ENCODE data around the gene NRN1L. TPM values are rescaled to one million over a fixed set of nuclear protein-coding genes. Genes with fewer than 3 reads are reported as not detected.
A peak's percentile ranks its signal among the peaks of the same experiment; 100 is the strongest.
"Not testable (repeated sequence)": the region's sequence is repeated elsewhere in the genome, so short reads cannot be mapped to it uniquely, and the experiment has no call there.

NRN1L gene
- 1.0 TPM in 1 of 2 replicates, not detected in the other for total RNA-seq
- long read RNA-seq: 0 reads

DNA sequence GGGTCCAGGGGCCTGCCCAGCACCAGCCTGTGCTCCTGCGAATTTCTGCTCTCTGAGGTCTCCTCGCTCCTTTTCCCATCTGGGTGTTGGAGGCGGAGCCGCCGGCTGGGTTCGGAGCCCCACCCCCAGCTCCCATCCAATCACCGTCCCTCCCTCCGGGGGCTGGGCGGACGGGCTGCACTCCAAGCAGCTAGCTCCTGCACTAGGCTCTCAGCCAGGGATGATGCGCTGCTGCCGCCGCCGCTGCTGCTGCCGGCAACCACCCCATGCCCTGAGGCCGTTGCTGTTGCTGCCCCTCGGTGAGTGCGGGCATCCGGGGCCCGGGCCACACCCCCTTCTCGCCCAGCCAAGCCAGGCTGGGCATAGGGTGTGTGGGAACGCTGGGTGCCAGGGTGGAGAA is at the start of gene NRN1L:
NRN1L (plus strand) TSS at position 202 of the 400 bp plus-strand sequence; CDS start at position 221, 19 bp downstream.
- Mint-ChIP-seq H3K9me3 (no peaks in the 10 kb centered on the region), H3K4me3 (no peak within 1 kb of the TSS), H3K4me1 (peaks cover 5% of the 10 kb centered on the region), H3K27me3 (ENCODE audit: low read depth) (no peaks in the 10 kb centered on the region), H3K36me3 (ENCODE audit: low read depth) (peaks cover 5% of the 10 kb centered on the region), H3K27ac (ENCODE audit: unreplicated experiment) (no peak within 1 kb of the TSS)
- TF ChIP-seq, protein P1, sequence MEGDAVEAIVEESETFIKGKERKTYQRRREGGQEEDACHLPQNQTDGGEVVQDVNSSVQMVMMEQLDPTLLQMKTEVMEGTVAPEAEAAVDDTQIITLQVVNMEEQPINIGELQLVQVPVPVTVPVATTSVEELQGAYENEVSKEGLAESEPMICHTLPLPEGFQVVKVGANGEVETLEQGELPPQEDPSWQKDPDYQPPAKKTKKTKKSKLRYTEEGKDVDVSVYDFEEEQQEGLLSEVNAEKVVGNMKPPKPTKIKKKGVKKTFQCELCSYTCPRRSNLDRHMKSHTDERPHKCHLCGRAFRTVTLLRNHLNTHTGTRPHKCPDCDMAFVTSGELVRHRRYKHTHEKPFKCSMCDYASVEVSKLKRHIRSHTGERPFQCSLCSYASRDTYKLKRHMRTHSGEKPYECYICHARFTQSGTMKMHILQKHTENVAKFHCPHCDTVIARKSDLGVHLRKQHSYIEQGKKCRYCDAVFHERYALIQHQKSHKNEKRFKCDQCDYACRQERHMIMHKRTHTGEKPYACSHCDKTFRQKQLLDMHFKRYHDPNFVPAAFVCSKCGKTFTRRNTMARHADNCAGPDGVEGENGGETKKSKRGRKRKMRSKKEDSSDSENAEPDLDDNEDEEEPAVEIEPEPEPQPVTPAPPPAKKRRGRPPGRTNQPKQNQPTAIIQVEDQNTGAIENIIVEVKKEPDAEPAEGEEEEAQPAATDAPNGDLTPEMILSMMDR (conservative IDR thresholded peaks at IDR 0.05): no peak
- DNase-seq (ENCODE audit: low read depth, low spot score): peak; percentile 72

DNA sequence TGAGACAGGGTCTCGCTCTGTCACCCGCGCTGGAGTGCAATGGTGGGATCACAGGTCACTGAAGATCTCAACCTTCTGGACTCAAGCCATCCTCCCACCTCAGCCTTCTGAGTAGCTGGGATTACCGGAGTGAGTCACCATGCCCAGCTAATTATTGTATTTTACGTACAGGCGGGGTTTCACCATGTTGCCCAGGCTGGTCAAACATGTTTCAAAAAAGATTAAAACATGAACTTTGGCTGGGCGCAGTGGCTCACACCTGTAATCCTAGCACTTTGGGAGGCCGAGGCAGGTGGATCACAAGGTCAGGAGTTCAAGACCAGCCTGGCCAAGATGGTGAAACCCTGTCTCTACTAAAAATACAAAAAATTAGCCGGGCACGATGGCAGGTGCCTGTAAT is 47.5 kb upstream of the NRN1L start:
- H3K27me3 Mint-ChIP-seq (ENCODE audit: low read depth); H3K27ac Mint-ChIP-seq (ENCODE audit: unreplicated experiment); H3K36me3 Mint-ChIP-seq (ENCODE audit: low read depth); H3K9me3 Mint-ChIP-seq; DNase-seq (ENCODE audit: low read depth, low spot score); H3K4me3 Mint-ChIP-seq: not testable (repeated sequence)
- H3K4me1 Mint-ChIP-seq: peaks cover 23% of the 10 kb centered on the region

DNA sequence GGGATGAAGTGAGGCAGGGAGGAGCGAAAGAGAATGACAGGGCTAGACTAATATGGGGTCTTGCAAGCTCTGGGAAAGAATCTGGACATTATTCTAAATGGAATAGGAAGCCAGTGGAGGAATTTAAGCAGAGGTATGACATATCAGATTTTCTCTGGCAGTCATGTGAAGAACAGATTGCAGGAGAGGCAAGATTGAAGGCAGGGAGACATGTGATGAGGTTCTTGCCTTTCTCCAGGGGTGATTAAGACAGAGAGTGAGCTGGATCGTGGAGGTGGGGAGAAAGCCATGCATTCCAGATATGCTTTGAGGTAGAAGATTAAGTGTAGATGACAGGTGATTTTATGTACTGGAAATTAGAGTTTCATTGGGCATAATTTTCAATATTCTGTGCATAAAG is 46.9 kb upstream of the NRN1L start:
- H3K9me3 Mint-ChIP-seq: no peaks in the 10 kb centered on the region
- TF ChIP-seq, protein P1 (conservative IDR thresholded peaks at IDR 0.05): no peak
- DNase-seq (ENCODE audit: low read depth, low spot score): no peak
- H3K4me3 Mint-ChIP-seq: peak overlapping the region; percentile 52
- H3K4me1 Mint-ChIP-seq: peaks cover 19% of the 10 kb centered on the region
- H3K27me3 Mint-ChIP-seq (ENCODE audit: low read depth): no peaks in the 10 kb centered on the region
- no peaks in the 10 kb centered on the region for H3K36me3 Mint-ChIP-seq (ENCODE audit: low read depth)
- H3K27ac Mint-ChIP-seq (ENCODE audit: unreplicated experiment): no peak overlapping the region

DNA sequence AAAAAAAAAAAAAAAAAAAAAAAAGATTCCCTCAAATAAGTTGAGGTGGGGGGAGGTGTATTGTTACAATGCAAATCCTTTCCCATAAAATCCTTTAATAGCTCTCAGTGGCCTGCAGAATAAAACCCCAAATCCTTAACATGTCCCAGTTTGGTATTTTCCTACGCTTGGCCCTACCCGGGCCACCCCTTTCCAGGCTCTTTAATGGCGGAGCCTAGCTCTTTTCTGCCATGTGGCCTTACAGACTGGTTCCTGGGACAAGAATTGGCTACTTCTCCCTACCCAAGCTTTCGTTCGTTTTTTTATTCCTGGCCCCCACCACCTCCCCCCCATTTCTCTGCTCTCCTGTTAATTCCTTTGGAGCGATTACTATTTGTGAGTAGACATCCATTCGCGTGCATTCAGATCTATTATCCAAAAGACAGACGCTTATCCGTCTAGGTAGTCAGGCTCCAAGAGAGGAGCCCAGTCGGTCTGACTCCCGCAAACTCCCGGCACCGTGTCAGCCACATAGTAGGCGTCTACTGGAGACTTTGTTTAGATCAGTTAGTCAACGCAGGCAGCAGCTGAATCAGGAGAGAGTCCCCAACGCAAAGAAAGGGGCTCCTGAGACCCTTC is 43.4 kb upstream of the NRN1L start:
- Mint-ChIP-seq H3K4me1 (peaks cover 42% of the 10 kb centered on the region), H3K36me3 (ENCODE audit: low read depth) (no peaks in the 10 kb centered on the region), H3K4me3 (peak overlapping the region; percentile 97), H3K27ac (ENCODE audit: unreplicated experiment) (peak overlapping the region; percentile 93), H3K27me3 (ENCODE audit: low read depth) (no peaks in the 10 kb centered on the region), H3K9me3 (no peaks in the 10 kb centered on the region)
- TF ChIP-seq, protein P1 (conservative IDR thresholded peaks at IDR 0.05): no peak
- no peak for DNase-seq (ENCODE audit: low read depth, low spot score)

DNA sequence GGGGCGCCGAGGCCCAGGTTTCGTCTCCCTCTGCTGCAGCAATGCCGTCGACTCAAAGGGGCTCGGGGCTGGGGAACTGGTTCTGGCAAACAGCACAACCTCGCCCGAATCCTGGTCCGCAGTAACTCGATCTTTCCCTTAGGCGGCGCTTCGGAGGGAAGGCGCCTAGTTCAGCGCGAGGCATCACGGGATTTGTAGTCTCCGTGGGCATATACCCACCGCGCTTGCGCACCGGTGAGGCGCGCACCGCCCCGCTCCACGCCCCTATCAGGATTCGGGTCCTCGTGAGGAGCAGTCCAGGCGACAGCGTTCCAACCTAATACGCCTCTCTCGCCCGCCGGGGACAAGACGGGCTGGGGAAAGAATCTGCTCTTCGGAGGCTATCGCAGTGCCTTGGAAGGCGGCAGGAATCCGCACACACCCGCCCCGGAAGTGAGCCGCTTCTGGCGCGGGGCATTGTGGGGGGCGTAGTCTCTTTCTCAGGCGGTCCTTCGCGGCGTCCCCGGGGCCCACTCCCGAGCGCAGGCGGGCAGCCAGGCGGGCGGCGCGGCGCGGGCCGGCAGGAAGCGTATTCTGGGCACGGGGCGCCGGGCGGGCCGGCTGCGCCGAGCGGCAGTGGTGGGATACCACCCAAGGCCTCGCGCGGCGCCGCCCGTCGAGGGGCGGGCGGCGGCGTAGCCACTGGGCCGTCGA is 42.7 kb upstream of the NRN1L start, which contains the start of gene THAP11:
THAP11 (plus strand) TSS at position 505 of the 693 bp plus-strand sequence. CDS start 235 bp downstream, outside the sequence.
- H3K9me3 Mint-ChIP-seq: no peaks in the 10 kb centered on the region
- H3K27me3 Mint-ChIP-seq (ENCODE audit: low read depth): no peaks in the 10 kb centered on the region
- H3K4me1 Mint-ChIP-seq: peaks cover 42% of the 10 kb centered on the region
- DNase-seq (ENCODE audit: low read depth, low spot score): peak; percentile 98
- TF ChIP-seq, protein P1 (conservative IDR thresholded peaks at IDR 0.05): peak; percentile 76
- H3K27ac Mint-ChIP-seq (ENCODE audit: unreplicated experiment): peak within 1 kb of the TSS; percentile 98
- H3K4me3 Mint-ChIP-seq: peak within 1 kb of the TSS; percentile 97
- no peaks in the 10 kb centered on the region for H3K36me3 Mint-ChIP-seq (ENCODE audit: low read depth)

Measured in neural crest cell (in vitro differentiated cells).